ENCODE measurements around the gene GPHA2. TPM values are rescaled to one million over a fixed set of nuclear protein-coding genes. Genes with fewer than 3 reads are reported as not detected.

GPHA2 gene
- total and polyA plus RNA-seq, 2 of the 13 experiments (the other 11 are each of a cell fraction or from before 2014, with no cell fraction given): 13.0 to 19.1 TPM

DNA sequence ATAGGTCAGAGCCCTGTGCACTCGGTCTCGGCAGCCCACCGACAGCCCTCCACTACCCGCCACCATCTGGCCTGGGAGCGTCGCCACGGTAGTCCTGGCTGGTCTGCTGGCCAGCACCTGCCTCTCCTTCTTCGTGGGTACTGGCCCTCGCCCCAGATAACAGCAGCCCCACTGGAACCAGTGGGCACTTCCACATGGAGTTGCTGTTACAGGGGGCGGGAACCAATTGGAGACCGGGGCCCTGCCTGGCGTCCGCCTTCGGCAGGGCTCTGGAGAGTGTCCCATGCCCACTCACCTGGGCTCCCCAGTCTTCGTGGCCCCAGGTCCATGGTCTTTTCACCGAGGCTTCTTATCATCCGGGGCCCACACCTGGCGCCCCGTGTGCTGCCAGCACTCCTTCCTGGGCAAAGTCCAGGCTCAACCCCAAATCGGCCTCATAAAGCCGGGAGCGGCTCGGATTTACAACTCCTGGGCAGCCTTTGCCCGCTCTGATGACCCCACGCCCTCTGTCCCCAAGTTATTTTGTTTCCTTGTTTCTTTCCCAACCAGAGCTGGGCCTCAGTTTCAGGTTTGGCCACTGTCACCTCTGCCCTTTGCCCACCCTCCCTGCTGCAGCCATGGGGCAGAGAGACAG, 44.4 kb downstream of the GPHA2 start (continued):
- TF ChIP-seq, protein P1, sequence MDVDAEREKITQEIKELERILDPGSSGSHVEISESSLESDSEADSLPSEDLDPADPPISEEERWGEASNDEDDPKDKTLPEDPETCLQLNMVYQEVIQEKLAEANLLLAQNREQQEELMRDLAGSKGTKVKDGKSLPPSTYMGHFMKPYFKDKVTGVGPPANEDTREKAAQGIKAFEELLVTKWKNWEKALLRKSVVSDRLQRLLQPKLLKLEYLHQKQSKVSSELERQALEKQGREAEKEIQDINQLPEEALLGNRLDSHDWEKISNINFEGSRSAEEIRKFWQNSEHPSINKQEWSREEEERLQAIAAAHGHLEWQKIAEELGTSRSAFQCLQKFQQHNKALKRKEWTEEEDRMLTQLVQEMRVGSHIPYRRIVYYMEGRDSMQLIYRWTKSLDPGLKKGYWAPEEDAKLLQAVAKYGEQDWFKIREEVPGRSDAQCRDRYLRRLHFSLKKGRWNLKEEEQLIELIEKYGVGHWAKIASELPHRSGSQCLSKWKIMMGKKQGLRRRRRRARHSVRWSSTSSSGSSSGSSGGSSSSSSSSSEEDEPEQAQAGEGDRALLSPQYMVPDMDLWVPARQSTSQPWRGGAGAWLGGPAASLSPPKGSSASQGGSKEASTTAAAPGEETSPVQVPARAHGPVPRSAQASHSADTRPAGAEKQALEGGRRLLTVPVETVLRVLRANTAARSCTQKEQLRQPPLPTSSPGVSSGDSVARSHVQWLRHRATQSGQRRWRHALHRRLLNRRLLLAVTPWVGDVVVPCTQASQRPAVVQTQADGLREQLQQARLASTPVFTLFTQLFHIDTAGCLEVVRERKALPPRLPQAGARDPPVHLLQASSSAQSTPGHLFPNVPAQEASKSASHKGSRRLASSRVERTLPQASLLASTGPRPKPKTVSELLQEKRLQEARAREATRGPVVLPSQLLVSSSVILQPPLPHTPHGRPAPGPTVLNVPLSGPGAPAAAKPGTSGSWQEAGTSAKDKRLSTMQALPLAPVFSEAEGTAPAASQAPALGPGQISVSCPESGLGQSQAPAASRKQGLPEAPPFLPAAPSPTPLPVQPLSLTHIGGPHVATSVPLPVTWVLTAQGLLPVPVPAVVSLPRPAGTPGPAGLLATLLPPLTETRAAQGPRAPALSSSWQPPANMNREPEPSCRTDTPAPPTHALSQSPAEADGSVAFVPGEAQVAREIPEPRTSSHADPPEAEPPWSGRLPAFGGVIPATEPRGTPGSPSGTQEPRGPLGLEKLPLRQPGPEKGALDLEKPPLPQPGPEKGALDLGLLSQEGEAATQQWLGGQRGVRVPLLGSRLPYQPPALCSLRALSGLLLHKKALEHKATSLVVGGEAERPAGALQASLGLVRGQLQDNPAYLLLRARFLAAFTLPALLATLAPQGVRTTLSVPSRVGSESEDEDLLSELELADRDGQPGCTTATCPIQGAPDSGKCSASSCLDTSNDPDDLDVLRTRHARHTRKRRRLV (CRISPR knock-in tag; IDR thresholded peaks at IDR 0.05): no peak
- TF ChIP-seq TEAD2 (CRISPR knock-in tag; IDR thresholded peaks at IDR 0.05) (no peak), ZNF816 (CRISPR knock-in tag; IDR thresholded peaks at IDR 0.05; ENCODE audit: borderline replicate concordance) (no peak), ZNF326 (CRISPR knock-in tag; IDR thresholded peaks at IDR 0.05; ENCODE audit: borderline replicate concordance) (no peak), FLYWCH1 (CRISPR knock-in tag; IDR thresholded peaks at IDR 0.05) (no peak), NCOA5 (CRISPR knock-in tag; IDR thresholded peaks at IDR 0.05) (no peak), ZSCAN31 (CRISPR knock-in tag; IDR thresholded peaks at IDR 0.05; ENCODE audit: low read depth) (no peak), ERF (CRISPR knock-in tag; IDR thresholded peaks at IDR 0.05) (no peak), KLF16 (CRISPR knock-in tag; IDR thresholded peaks at IDR 0.05) (no peak), YY1 (IDR thresholded peaks at IDR 0.05; ENCODE audit: insufficient read depth, insufficient replicate concordance, low read depth, low read length) (no peak), ATF7-NPFF (CRISPR knock-in tag; IDR thresholded peaks at IDR 0.05; ENCODE audit: low read depth) (no peak), SETDB1 (CRISPR knock-in tag; IDR thresholded peaks at IDR 0.05; ENCODE audit: borderline replicate concordance) (no peak), DMAP1 (CRISPR knock-in tag; IDR thresholded peaks at IDR 0.05) (no peak), ZMAT3 (CRISPR knock-in tag; conservative IDR thresholded peaks at IDR 0.05) (no peak), KLF12 (CRISPR knock-in tag; IDR thresholded peaks at IDR 0.05; ENCODE audit: borderline replicate concordance) (no peak)
- TF ChIP-seq, protein P2, sequence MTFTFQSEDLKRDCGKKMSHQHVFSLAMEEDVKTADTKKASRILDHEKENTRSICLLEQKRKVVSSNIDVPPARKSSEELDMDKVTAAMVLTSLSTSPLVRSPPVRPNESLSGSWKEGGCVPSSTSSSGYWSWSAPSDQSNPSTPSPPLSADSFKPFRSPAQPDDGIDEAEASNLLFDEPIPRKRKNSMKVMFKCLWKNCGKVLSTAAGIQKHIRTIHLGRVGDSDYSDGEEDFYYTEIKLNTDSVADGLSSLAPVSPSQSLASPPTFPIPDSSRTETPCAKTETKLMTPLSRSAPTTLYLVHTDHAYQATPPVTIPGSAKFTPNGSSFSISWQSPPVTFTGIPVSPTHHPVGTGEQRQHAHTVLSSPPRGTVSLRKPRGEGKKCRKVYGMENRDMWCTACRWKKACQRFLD (CRISPR knock-in tag; IDR thresholded peaks at IDR 0.05; ENCODE audit: borderline replicate concordance): no peak
- TF ChIP-seq, protein P3, sequence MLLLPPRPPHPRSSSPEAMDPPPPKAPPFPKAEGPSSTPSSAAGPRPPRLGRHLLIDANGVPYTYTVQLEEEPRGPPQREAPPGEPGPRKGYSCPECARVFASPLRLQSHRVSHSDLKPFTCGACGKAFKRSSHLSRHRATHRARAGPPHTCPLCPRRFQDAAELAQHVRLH (CRISPR knock-in tag; IDR thresholded peaks at IDR 0.05; ENCODE audit: borderline replicate concordance, low read depth): no peak
- TF ChIP-seq, protein P4, sequence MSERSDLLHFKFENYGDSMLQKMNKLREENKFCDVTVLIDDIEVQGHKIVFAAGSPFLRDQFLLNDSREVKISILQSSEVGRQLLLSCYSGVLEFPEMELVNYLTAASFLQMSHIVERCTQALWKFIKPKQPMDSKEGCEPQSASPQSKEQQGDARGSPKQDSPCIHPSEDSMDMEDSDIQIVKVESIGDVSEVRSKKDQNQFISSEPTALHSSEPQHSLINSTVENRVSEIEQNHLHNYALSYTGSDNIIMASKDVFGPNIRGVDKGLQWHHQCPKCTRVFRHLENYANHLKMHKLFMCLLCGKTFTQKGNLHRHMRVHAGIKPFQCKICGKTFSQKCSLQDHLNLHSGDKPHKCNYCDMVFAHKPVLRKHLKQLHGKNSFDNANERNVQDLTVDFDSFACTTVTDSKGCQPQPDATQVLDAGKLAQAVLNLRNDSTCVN (CRISPR knock-in tag; IDR thresholded peaks at IDR 0.05; ENCODE audit: borderline replicate concordance): no peak
- TF ChIP-seq, protein P5, sequence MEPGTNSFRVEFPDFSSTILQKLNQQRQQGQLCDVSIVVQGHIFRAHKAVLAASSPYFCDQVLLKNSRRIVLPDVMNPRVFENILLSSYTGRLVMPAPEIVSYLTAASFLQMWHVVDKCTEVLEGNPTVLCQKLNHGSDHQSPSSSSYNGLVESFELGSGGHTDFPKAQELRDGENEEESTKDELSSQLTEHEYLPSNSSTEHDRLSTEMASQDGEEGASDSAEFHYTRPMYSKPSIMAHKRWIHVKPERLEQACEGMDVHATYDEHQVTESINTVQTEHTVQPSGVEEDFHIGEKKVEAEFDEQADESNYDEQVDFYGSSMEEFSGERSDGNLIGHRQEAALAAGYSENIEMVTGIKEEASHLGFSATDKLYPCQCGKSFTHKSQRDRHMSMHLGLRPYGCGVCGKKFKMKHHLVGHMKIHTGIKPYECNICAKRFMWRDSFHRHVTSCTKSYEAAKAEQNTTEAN (CRISPR knock-in tag; conservative IDR thresholded peaks at IDR 0.05): no peak

Measured in HepG2 (cell line).